Pons (tissue), 1 donor: ENCODE measurements around the gene FASTKD2.

Experiments used
- DNase-seq: peaks from one replicate; pipeline ENCODE4 v3.0.0-alpha.2; 2016; ENCODE audit warnings: low spot score

Gene FASTKD2

DNA sequence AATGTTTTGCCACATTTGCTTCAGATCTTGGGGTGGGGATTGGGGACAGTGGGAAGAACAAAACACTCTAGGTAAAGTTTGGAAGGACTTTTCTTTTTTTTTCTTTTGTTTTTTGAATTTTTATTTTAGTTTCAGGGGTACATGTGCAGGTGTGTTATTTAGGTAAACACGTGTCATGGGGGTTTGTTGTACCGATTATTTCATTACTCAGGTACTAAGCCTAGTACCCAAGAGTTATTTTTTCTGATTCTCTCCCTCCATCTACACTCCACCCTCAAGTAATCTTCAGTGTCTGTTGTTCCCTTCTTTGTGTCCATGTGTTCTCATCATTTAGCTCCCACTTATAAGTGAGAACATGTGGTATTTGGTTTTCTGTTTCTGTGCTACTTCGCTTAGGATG is 73.3 kb downstream of the FASTKD2 start:
- DNase-seq: no peak

DNA sequence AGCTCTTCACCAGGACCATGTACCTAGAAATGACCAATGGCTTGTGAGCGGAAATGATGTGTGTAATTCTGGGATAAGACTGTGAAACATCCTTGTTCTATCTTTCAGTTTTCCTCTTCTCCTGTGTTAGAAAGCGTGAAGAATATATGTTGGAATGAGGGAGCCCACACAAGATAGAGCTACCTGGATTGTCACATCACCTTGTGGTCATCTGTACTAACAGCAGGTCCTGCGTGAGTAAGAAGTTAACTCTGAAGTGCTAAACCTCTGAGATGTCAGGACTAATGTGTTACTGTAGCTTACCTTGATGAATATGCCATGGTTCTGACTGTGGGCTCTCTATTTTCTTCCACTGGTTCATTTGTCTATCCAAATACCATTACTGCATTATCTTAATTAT is 75.6 kb downstream of the FASTKD2 start:
- no peak for DNase-seq
